GM12801 (cell line): ENCODE results near the gene ST6GALNAC3.

Experiments
- TF ChIP-seq, protein P1 (sequence below): IDR thresholded peaks from one replicate; pipeline ENCODE4 v1.5.1; 2011; ENCODE audit warnings: control low read depth; ENCODE audit not compliant: insufficient read length; ENCODE audit errors: extremely low read depth

The ST6GALNAC3 gene

DNA sequence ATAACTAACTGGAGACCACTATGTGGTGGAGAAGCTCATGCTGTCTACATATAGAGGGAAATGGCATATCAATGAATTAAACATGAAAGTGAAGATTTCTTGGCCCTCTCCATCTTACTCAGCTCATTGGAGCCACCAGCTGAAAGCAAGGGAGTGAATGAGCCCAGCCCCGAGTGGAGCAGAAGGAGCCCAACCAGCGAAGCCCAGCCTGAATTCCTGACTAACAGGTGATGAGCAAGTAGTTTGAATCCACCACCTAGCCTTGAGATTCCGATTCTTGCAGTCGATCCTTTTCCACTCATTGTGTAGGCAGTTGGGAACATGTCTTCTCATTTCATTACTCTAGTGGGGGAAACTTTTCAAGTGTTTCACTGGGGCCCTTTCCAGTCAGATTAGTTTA is 18.6 kb upstream of the ST6GALNAC3 start:
- TF ChIP-seq, protein P1, sequence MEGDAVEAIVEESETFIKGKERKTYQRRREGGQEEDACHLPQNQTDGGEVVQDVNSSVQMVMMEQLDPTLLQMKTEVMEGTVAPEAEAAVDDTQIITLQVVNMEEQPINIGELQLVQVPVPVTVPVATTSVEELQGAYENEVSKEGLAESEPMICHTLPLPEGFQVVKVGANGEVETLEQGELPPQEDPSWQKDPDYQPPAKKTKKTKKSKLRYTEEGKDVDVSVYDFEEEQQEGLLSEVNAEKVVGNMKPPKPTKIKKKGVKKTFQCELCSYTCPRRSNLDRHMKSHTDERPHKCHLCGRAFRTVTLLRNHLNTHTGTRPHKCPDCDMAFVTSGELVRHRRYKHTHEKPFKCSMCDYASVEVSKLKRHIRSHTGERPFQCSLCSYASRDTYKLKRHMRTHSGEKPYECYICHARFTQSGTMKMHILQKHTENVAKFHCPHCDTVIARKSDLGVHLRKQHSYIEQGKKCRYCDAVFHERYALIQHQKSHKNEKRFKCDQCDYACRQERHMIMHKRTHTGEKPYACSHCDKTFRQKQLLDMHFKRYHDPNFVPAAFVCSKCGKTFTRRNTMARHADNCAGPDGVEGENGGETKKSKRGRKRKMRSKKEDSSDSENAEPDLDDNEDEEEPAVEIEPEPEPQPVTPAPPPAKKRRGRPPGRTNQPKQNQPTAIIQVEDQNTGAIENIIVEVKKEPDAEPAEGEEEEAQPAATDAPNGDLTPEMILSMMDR: no peak

DNA sequence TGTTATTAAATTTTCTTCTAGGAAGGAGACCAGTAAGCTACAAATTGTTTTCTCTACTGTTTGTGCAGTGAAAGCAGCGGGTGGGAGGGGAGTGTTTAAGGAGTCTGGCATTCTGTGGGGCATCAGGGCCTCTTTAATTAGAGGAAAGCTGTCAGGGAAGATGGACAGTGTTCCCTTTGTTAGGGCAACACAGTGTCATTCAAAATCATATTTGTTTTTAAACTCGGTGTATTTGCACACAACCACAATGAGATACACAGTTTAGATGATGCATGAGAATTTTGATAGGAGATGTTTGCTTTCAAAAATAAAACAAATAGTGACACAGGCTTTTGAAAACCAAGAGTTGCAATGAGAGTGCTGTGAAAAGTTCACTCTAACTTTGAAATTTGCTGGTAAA is 15.1 kb upstream of the ST6GALNAC3 start:
- TF ChIP-seq, protein P1: no peak

DNA sequence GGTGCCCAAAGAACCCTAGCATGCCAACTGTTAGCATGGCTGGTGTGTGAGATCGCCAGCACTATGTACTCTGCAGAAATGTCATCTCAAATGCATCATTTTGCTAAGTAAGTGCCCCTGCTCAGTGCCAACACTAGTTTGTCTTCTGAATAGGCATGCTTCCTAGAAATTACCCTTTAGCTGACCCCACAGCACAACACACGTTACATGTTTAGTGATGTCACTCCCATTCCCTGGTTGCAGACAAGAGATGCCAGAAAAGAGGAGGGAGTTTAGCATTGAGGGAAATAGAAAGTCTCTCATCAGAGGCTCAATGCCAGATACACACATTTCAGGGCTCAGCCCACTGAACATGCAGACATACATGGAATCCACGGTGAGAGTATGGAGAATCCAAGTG is 9.3 kb upstream of the ST6GALNAC3 start:
- TF ChIP-seq, protein P1: no peak

DNA sequence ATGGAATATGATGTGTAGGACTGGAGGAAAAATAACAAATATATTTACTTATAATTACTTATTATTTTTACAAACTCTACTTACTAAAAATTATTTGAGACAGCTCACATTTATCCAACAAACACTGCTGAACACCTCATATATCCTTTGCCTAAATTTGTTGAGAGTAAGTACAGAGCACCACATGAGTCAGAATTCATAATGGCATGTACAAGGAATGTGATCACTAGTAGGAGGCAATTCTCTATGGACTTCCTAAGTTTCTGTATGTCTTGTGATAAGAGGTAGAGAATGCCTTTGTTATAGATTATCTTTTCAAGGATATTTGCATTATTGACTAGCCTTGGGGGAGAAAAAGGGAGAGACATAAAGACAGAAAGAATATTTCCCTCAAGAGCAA is 8.2 kb upstream of the ST6GALNAC3 start:
- TF ChIP-seq, protein P1: no peak

DNA sequence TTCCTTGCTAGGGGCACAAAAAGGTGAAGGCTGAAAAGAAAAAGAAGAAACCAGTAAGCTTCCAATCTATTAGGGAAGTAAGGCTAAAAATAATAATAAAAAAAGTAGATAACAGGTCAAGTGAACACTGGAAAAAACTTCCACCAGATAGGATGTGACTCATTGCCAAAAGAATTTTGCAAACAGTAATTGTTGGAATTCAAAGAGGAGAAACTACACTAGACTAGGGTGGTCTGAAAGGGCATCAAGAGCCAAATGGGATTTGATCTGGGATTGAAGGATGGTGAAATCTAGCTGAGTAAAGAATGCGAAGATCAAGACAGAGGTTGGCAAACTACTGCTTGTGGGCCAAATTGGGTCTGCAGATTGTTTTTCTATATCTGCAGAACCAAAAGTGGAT is 6.0 kb upstream of the ST6GALNAC3 start:
- TF ChIP-seq, protein P1: no peak

DNA sequence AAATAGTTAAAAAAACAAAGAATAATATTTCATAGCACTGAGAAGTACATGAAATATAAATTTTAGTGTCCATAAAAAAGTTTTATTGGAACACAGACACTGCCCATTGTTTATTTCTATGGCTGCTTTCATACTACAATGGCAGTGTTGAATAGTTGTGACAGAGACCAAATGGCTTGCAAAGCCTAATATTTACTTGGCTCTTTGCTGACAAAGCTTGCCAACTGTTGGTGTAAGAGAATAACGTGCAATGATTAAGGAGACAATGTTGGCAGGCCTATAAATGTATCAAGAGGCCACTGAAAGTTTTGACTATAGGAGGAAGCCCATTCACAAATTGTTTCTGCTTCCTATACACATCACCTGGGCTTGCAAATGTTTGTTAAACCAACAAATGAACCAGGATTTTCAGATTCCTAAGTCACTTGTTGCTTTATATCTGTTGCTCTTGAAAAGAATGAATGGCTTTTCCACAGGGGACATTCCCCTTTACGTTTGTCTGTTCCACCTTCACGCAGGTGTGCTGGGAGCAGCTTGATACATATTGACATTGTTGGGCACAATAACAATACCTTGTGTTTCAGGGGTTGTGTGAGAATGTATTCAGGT is 5.5 kb upstream of the ST6GALNAC3 start:
- TF ChIP-seq, protein P1: no peak

DNA sequence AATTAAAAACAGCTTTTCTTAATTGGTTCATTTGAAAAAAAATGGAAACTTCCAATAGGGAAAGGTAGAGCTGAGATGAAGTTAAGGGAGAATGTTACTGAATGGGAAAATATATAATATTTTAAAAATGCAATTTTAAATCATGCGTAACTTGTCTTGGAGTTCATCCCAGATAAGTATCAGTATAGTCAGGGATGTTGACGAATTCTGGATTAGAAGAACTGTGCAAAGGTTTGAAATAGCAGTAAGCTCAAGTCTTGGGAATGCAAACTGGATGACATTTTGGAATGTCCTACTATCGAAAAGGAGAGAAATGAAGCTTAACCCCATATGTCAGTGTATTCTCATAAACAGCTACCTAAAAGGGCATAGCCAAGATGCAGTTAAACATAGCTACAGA is 4.0 kb upstream of the ST6GALNAC3 start:
- TF ChIP-seq, protein P1: no peak
